ENCODE results near the gene MTHFD2L.

GRCh38 chr4:74189331-74190043 is 31.6 kb downstream of the MTHFD2L start:
- TF ChIP-seq ZNF629 (tag by site-specific recombination; IDR thresholded peaks at IDR 0.05) (no peak), ZNF394 (tag by site-specific recombination; IDR thresholded peaks at IDR 0.05; ENCODE audit: borderline replicate concordance) (no peak), ZNF747 (tag by site-specific recombination; IDR thresholded peaks at IDR 0.05) (no peak), CTCF (tag by site-specific recombination; IDR thresholded peaks at IDR 0.05) (no peak)
